Measurements from ENCODE around the gene PTPRC. TPM values are rescaled to one million over a fixed set of nuclear protein-coding genes. Genes with fewer than 3 reads are reported as not detected.

Gene PTPRC
- total and polyA plus RNA-seq, 4 experiments from 2014 or later = 915 to 1,019 (median 980) TPM

DNA sequence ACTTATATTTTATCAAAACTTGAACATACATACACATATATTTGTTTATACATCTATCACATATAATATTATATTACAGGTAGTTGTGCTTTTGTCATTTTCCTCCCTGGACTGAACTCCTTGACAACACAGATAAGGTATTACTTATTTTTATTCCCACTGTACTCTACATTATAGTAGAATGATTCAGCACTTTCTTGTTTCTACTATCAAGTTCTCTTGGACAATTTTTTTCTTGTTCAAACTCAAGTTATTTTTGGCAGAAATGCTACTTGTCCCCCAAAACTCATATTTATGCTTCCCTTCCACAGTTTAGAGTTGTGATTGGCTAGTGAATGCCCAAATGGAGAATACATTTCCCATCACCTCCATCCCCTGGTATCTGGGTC lies 10.8 kb upstream of the PTPRC start:
- Histone ChIP-seq H3K4me3 (ENCODE audit: low read length in 2 of 2) (no peak overlapping the region), H3K27ac (ENCODE audit: low read depth, low read length) (peak overlapping the region; percentile 38), H3K36me3 (ENCODE audit: insufficient read depth, low read length) (no peaks in the 10 kb centered on the region), H3K4me1 (ENCODE audit: insufficient read depth, low read length) (peaks cover 96% of the 10 kb centered on the region), H3K27me3 (ENCODE audit: insufficient read depth, low read length) (no peaks in the 10 kb centered on the region), H3K9me3 (ENCODE audit: control insufficient read depth in 1 of 2, low read length in 2 of 2) (no peaks in the 10 kb centered on the region)
- H3K9me3 Mint-ChIP-seq = peaks cover 0 to 6% (median 0%) of the 10 kb centered on the region in 8 donors
- H3K4me3 Mint-ChIP-seq = peak overlapping the region; percentile 49 to 85 (median 79)
- H3K27ac Mint-ChIP-seq = peak overlapping the region; percentile 89 to 96 (median 91)
- H3K36me3 Mint-ChIP-seq = peaks cover under 1 to 1% of the 10 kb centered on the region in 2 donors
- H3K4me1 Mint-ChIP-seq = peaks cover 74 to 94% (median 81%) of the 10 kb centered on the region in 4 donors
- intact Hi-C loops (cut with micrococcal nuclease) = no loop called here
- no peak for DNase-seq
- CTCF ChIA-PET (ENCODE audit: partially characterized antibody) = no interaction called here
- H3K27me3 Mint-ChIP-seq = no peaks in the 10 kb centered on the region
- POLR2A ChIA-PET (ENCODE audit: partially characterized antibody) = interaction anchor here (1.6 to 13.2 kb wide), 3 partner anchors 6 to 18 kb away, joined by 5 to 494 read pairs (median 7); no protein-coding TSS in a partner anchor

DNA sequence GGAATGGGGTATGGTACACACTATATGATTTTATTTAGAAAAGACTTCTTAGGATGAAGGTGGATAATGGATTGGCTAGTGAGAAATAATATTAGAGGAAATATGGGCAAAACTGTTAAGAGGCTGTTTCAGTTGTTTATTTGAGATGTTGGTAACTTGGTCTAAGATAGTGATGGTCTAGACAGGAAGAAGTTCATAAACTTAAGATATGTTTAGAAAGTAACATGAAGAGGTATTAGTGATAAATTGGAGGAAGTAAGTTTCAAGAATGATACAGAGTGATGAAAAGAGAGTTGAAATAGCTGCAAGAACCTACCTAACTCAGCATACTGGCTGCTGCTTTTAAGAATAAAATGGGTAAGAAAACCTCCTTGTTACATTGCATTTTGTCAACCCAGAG lies 9.2 kb upstream of the PTPRC start:
- Mint-ChIP-seq H3K27ac (peak overlapping the region; percentile 81 to 94 (median 89)), H3K27me3 (no peaks in the 10 kb centered on the region), H3K36me3 (peaks cover 4% of the 10 kb centered on the region in 2 donors), H3K9me3 (peaks cover 0 to 9% (median under 1%) of the 10 kb centered on the region in 8 donors), H3K4me3 (peak overlapping the region in 7 of 8 donors; percentile 0 to 79 (median 34)), H3K4me1 (peaks cover 77 to 97% (median 85%) of the 10 kb centered on the region in 4 donors)
- no peak overlapping the region for H3K4me3 ChIP-seq (ENCODE audit: low read length in 2 of 2)
- no peaks in the 10 kb centered on the region for H3K27me3 ChIP-seq (ENCODE audit: insufficient read depth, low read length)
- ChIA-PET POLR2A (ENCODE audit: partially characterized antibody) (interaction anchor here (0.9 to 13.2 kb wide), 6 partner anchors 7 to 69 kb away, joined by 3 to 494 read pairs (median 9); partner anchors contain the start of gene PTPRC), CTCF (ENCODE audit: partially characterized antibody) (interaction anchor here (1.9 kb wide), 1 partner anchor 10 kb away, joined by 5 read pairs; no protein-coding TSS in a partner anchor)
- no peak for DNase-seq
- intact Hi-C loops (cut with micrococcal nuclease) = loop anchor here (1.0 kb wide), 1 partner anchor 8 kb away; no protein-coding TSS in a partner anchor
- no peaks in the 10 kb centered on the region for H3K36me3 ChIP-seq (ENCODE audit: insufficient read depth, low read length)
- H3K27ac ChIP-seq (ENCODE audit: low read depth, low read length) = no peak overlapping the region
- H3K4me1 ChIP-seq (ENCODE audit: insufficient read depth, low read length) = peaks cover 96% of the 10 kb centered on the region
- H3K9me3 ChIP-seq (ENCODE audit: control insufficient read depth in 1 of 2, low read length in 2 of 2) = no peaks in the 10 kb centered on the region

DNA sequence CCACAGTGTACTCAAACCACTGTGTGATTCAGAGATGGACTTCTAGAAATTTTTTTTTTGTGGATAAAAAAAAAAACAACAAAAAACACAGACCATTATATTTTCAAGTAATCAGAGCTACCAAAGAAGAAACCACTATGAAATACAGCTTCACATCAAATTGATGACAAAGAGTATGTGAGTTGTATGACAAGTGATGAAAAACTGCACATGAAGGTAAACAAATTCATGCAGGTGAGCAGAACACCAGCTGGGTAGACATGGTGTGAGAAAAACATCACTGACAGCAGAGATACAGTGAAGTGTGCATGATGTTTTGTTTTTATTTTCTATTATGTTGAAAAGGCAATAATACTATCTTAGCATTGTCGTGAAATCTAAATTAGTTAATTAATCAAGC lies 8.0 kb upstream of the PTPRC start:
- H3K27ac Mint-ChIP-seq = peak overlapping the region in 3 of 7 donors; percentile 36 to 49 (median 40)
- H3K4me1 ChIP-seq (ENCODE audit: insufficient read depth, low read length) = peaks cover 96% of the 10 kb centered on the region

DNA sequence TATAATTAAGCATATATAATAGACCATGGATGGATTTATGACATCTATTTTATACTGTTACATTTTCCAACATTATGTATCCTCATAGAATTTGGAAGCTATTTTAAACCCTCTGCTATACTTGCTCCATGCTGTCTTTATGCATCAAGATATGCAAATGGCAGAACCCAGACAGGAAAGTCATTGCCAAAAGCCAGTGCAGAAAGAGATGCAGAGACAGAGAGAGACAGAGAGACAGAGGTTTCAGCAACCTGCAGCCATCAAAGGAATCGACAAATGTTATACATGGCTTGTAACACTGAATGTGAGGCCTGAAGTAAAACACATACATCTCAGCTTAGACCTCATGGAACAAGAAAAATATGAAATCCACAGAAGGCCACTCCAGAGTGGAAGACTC lies 7.5 kb upstream of the PTPRC start:
- no peaks in the 10 kb centered on the region for H3K36me3 ChIP-seq (ENCODE audit: insufficient read depth, low read length)
- POLR2A ChIA-PET (ENCODE audit: partially characterized antibody) = interaction anchor here (0.8 to 13.2 kb wide), 6 partner anchors 8 to 51 kb away, joined by 3 to 494 read pairs (median 8); partner anchors contain the start of gene PTPRC
- no peaks in the 10 kb centered on the region for H3K9me3 ChIP-seq (ENCODE audit: control insufficient read depth in 1 of 2, low read length in 2 of 2)
- intact Hi-C loops (cut with micrococcal nuclease) = no loop called here
- CTCF ChIA-PET (ENCODE audit: partially characterized antibody) = interaction anchor here (0.6 to 1.9 kb wide), 5 partner anchors 10 to 702 kb away, joined by 3 to 6 read pairs (median 4); no protein-coding TSS in a partner anchor
- Mint-ChIP-seq H3K36me3 (peaks cover 4% of the 10 kb centered on the region in 2 donors), H3K9me3 (peaks cover 0 to 7% (median under 1%) of the 10 kb centered on the region in 8 donors), H3K4me3 (peak overlapping the region in 4 of 8 donors; percentile 12 to 39 (median 30)), H3K27me3 (no peaks in the 10 kb centered on the region), H3K27ac (peak overlapping the region in 2 of 7 donors; percentile 40 to 61), H3K4me1 (peaks cover 74 to 95% (median 82%) of the 10 kb centered on the region in 4 donors)
- H3K27me3 ChIP-seq (ENCODE audit: insufficient read depth, low read length) = no peaks in the 10 kb centered on the region
- no peak overlapping the region for H3K27ac ChIP-seq (ENCODE audit: low read depth, low read length)
- peaks cover 96% of the 10 kb centered on the region for H3K4me1 ChIP-seq (ENCODE audit: insufficient read depth, low read length)
- no peak for DNase-seq
- H3K4me3 ChIP-seq (ENCODE audit: low read length in 2 of 2) = no peak overlapping the region

More for the DNA sequence above, 8.0 kb upstream of the PTPRC start:
- H3K36me3 ChIP-seq (ENCODE audit: insufficient read depth, low read length) = no peaks in the 10 kb centered on the region
- Mint-ChIP-seq H3K4me3 (peak overlapping the region in 2 of 8 donors; percentile 4 to 13), H3K4me1 (peaks cover 74 to 95% (median 82%) of the 10 kb centered on the region in 4 donors), H3K36me3 (peaks cover 4% of the 10 kb centered on the region in 2 donors), H3K9me3 (peaks cover 0 to 9% (median under 1%) of the 10 kb centered on the region in 8 donors), H3K27me3 (no peaks in the 10 kb centered on the region)
- H3K27me3 ChIP-seq (ENCODE audit: insufficient read depth, low read length) = no peaks in the 10 kb centered on the region
- intact Hi-C loops (cut with micrococcal nuclease) = loop anchor here (1.0 kb wide), 1 partner anchor 10 kb away; no protein-coding TSS in a partner anchor
- no peak overlapping the region for H3K27ac ChIP-seq (ENCODE audit: low read depth, low read length)
- ChIA-PET POLR2A (ENCODE audit: partially characterized antibody) (interaction anchor here (0.7 to 13.2 kb wide), 7 partner anchors 8 to 51 kb away, joined by 3 to 494 read pairs (median 5); partner anchors contain the start of gene PTPRC), CTCF (ENCODE audit: partially characterized antibody) (interaction anchor here (1.0 to 1.9 kb wide), 4 partner anchors 10 to 108 kb away, joined by 3 to 6 read pairs (median 4); no protein-coding TSS in a partner anchor)
- DNase-seq = no peak
- H3K9me3 ChIP-seq (ENCODE audit: control insufficient read depth in 1 of 2, low read length in 2 of 2) = no peaks in the 10 kb centered on the region
- H3K4me3 ChIP-seq (ENCODE audit: low read length in 2 of 2) = no peak overlapping the region

DNA sequence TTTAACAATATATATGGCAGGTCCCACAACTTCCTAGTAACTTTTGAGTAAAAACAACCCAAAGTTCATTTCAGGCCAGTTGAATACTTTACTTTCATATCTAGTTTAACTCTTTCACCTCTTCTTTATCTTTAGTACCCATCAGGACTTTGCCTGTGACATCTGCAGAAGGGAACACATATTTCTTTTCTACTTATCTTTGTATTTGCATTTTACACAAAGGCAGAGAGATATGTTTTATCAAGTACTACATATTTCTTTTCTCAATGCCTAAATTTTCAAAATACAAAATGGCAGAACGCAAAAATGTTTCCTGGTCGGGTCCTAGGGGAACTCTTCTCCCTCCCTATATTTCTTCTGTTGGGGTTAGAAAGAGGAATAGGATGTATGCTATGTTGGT lies 6.8 kb upstream of the PTPRC start:
- Histone ChIP-seq H3K27ac (ENCODE audit: low read depth, low read length) (no peak overlapping the region), H3K36me3 (ENCODE audit: insufficient read depth, low read length) (no peaks in the 10 kb centered on the region), H3K27me3 (ENCODE audit: insufficient read depth, low read length) (no peaks in the 10 kb centered on the region), H3K4me3 (ENCODE audit: low read length in 2 of 2) (no peak overlapping the region), H3K9me3 (ENCODE audit: control insufficient read depth in 1 of 2, low read length in 2 of 2) (no peaks in the 10 kb centered on the region), H3K4me1 (ENCODE audit: insufficient read depth, low read length) (peaks cover 96% of the 10 kb centered on the region)
- H3K9me3 Mint-ChIP-seq = peaks cover 0 to 3% (median under 1%) of the 10 kb centered on the region in 8 donors
- H3K27ac Mint-ChIP-seq = peak overlapping the region in 4 of 7 donors; percentile 7 to 70 (median 27)
- H3K4me3 Mint-ChIP-seq = peak overlapping the region in 5 of 8 donors; percentile 3 to 54 (median 39)
- DNase-seq = no peak
- intact Hi-C loops (cut with micrococcal nuclease) = no loop called here
- peaks cover 4 to 5% of the 10 kb centered on the region in 2 donors for H3K36me3 Mint-ChIP-seq
- CTCF ChIA-PET (ENCODE audit: partially characterized antibody) = interaction anchor here (0.6 to 1.9 kb wide), 3 partner anchors 11 to 703 kb away, joined by 3 to 6 read pairs (median 3); no protein-coding TSS in a partner anchor
- POLR2A ChIA-PET (ENCODE audit: partially characterized antibody) = interaction anchor here (0.8 to 13.2 kb wide), 6 partner anchors 8 to 50 kb away, joined by 3 to 494 read pairs (median 8); partner anchors contain the start of gene PTPRC
- H3K27me3 Mint-ChIP-seq = no peaks in the 10 kb centered on the region
- peaks cover 74 to 95% (median 82%) of the 10 kb centered on the region in 4 donors for H3K4me1 Mint-ChIP-seq

DNA sequence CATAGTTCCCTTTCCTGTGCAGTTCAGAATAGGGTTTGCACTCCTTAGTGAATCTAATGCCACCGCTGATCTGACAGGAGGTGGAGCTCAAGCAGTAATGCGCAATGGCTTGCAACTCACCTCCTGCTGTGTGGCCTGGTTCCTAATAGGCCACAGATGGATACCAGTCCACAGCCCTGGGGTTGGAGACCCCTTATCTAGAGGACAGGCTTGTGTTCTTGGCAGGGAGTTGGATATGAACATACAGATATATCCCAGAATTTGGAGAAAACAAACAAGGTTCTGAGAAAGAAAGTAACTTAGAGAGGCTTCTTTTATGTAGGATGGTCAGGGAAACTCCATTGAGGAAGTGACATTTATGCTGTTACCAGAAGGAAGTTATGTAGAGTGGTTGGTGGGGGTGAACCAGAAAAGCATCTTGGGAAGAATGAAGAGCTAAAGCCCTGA lies 5.1 kb upstream of the PTPRC start:
- Histone ChIP-seq H3K36me3 (ENCODE audit: insufficient read depth, low read length) (no peaks in the 10 kb centered on the region), H3K4me1 (ENCODE audit: insufficient read depth, low read length) (peaks cover 96% of the 10 kb centered on the region), H3K9me3 (ENCODE audit: control insufficient read depth in 1 of 2, low read length in 2 of 2) (no peaks in the 10 kb centered on the region), H3K27me3 (ENCODE audit: insufficient read depth, low read length) (no peaks in the 10 kb centered on the region), H3K27ac (ENCODE audit: low read depth, low read length) (no peak overlapping the region), H3K4me3 (ENCODE audit: low read length in 2 of 2) (no peak overlapping the region)
- Mint-ChIP-seq H3K9me3 (peaks cover 0 to 3% (median under 1%) of the 10 kb centered on the region in 8 donors), H3K27ac (peak overlapping the region; percentile 29 to 88 (median 62)), H3K27me3 (no peaks in the 10 kb centered on the region), H3K4me1 (peaks cover 65 to 85% (median 70%) of the 10 kb centered on the region in 4 donors), H3K4me3 (peak overlapping the region in 7 of 8 donors; percentile 1 to 76 (median 36)), H3K36me3 (peaks cover 4% of the 10 kb centered on the region in 2 donors)
- no peak for DNase-seq
- ChIA-PET CTCF (ENCODE audit: partially characterized antibody) (interaction anchor here (1.4 to 8.9 kb wide), 4 partner anchors 13 to 67 kb away, joined by 3 to 93 read pairs (median 9); no protein-coding TSS in a partner anchor), POLR2A (ENCODE audit: partially characterized antibody) (interaction anchor here (0.8 to 13.2 kb wide), 7 partner anchors 11 to 113 kb away, joined by 3 to 494 read pairs (median 6); no protein-coding TSS in a partner anchor)
- intact Hi-C loops (cut with micrococcal nuclease) = no loop called here

Measured in CD4-positive, alpha-beta memory T cell (primary cell).